Posterior vena cava (tissue), 2 donors: ENCODE measurements around the gene C17orf107. TPM values are rescaled to one million over a fixed set of nuclear protein-coding genes. Genes with fewer than 3 reads are reported as not detected.
"Not testable (repeated sequence)": the region's sequence is repeated elsewhere in the genome, so short reads cannot be mapped to it uniquely, and the experiment has no call there.

Experiments used
- DNase-seq: peaks from one replicate; pipeline ENCODE4 v3.0.0-alpha.2; 2020; ENCODE audit warnings: low spot score
- intact Hi-C, 2 donors: fragments of 100-400 bp; cut with DNase I; formaldehyde crosslinking; loops; one replicate each; pipeline versions ENCODE4 v1.14.1 to v1.14.2; 2022 to 2023
- total RNA-seq, 2 donors: library from RNA; stranded (reverse); fragmentation: NEBNext Ultra II Directional; extraction: Animal tissue kit (Norgen Biotek cat#: 25700); gene quantifications; one replicate each; pipeline ENCODE4 v1.2.1, GENCODE V29; 2021
- donor health status: DM: yes; HTN: yes; CAD: no.
- donor health status: DM: yes; HTN: yes; CAD: no.

Gene C17orf107
- total RNA-seq, 2 donors from 2014 or later, result 1.00 to 1.3 TPM

DNA sequence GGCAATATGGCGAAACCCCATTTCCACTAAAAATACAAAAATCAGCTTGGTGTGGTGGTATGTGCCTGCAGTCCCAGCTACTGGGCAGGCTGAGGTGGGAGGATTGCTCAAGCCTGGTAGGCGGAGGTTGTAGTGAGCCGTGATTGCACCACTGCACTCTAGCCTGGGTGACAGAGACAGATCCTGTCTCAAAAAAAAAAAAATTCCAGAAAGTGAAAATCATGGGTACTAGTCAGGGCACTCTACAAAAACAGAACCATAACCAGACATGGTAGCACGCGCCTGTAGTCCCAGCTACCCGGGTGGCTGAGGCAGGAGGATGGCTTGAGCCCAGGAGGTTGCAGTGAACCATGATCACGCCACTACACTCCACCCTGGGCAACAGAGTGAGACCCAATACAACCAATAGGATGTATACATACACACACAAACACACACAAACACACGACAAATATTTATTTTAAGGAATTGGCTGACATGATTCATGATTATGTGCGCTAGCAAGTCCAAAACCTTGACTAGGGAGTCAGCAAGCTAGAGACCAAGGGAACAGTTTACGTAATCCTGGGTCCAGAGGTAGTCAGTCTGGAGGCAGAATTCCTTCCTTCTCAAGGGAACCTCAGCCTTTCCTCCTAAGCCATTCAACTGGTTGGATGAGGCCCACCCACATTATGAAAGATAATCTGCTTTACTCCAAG is 21.2 kb downstream of the C17orf107 start:
- intact Hi-C loops, result no loop called here
- DNase-seq, result no peak

DNA sequence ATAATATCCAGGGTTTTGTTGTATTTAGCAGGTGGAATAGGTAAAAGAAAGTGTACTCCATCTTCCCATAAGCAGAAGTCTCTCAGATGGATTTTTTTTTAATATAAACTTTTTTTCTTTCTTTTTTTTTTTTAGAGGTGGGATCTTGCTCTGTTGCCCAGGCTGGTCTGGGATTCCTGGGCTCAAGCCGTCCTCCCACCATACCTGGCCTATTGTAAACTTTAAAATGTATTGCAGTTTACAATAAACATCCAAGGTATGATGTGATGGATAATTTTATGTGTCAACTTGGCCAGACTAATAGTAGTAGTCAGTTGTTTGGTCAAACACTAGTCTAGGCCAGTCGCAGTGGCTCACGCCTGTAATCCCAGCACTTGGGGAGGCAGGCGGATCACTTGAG is 22.0 kb downstream of the C17orf107 start:
- DNase-seq, result no peak
- intact Hi-C loops, result no loop called here

DNA sequence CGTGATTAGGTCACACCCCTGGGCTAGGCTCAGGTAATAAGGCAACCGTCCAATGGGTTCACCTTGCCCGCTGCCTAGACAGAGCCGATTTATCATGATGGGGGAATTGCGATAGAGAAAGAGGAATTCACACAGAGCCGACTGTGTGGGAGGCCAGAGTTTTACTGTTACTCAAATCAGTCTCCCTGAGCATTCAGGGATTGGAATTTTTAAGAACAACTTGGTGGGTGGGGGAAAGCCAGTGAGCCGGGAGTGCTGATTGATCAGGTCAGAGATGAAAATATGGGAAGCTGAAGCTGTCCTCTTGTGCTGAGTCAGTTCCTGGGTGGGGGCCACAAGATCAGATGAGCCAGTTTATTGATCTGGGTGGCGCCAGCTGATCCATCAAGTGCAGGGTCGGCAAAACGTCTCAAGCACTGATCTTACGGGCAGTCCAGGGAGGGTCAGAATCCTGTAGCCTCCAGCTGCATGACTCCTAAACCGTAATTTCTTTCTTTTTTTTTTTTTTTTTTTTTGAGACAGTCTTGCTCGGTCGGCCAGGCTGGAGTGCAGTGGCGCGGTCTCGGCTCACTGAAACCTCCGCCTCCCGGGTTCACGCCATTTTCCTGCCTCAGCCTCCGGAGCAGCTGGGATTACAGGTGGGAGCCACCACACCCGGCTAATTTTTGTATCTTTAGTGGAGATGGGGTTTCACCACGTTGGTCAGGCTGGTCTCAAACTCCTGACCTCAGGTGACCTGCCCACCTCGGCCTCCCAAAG is 27.4 kb downstream of the C17orf107 start:
- intact Hi-C loops, DNase-seq: not testable (repeated sequence)

DNA sequence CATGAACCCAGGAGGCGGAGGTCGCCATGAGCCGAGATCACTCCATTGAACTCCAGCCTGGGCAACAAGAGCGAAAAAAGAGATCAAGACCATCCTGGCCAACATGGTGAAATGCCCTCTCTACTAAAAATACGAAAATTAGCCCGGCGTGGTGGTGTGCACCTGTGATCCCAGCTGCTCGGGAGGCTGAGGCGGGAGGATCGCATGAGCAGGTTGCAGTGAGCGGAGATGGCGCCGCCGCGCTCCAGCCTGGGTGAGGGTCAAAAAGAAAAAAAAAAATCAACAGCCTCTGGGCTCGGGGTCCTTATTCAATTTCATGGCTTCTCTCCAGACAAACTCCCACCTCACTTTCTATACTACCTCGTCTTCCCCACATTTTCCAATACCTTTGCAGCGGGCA is 29.5 kb downstream of the C17orf107 start:
- intact Hi-C loops, result no loop called here

DNA sequence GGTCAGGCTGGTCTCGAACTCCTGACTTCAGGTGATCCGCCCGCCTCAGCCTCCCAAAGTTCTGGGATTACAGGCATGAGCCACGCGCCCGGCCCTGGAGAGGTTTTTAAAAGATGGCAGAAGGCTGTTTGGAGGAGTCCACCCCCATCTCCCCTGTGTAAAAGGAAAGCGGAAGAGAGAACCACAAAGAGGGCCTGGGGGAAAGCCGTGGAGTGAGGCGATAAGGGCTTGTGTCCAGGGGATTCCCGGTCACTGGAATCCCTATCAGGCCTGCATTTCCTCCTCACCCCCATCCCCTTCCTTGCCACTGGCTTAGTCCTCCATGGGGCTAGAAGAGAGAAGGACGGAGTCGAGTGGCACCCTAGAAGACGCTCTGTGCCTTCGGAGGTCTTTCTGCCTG is 32.6 kb downstream of the C17orf107 start, which contains the start of gene GP1BA:
GP1BA (plus strand) TSS at position 315 of the 400 bp plus-strand sequence. CDS start 328 bp downstream, outside the sequence.
- intact Hi-C loops, result loop anchor here in 1 of 2 donors (5.0 kb wide), 1 partner anchor 1185 kb away; no protein-coding TSS in a partner anchor
- DNase-seq, result no peak

More for the DNA sequence above, 29.5 kb downstream of the C17orf107 start:
- no peak for DNase-seq

DNA sequence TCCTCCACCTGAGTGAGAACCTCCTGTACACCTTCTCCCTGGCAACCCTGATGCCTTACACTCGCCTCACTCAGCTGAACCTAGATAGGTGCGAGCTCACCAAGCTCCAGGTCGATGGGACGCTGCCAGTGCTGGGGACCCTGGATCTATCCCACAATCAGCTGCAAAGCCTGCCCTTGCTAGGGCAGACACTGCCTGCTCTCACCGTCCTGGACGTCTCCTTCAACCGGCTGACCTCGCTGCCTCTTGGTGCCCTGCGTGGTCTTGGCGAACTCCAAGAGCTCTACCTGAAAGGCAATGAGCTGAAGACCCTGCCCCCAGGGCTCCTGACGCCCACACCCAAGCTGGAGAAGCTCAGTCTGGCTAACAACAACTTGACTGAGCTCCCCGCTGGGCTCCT is 33.4 kb downstream of the C17orf107 start:
- intact Hi-C loops, result loop anchor here in 1 of 2 donors (5.0 kb wide), 1 partner anchor 1185 kb away; no protein-coding TSS in a partner anchor
- DNase-seq, result no peak

DNA sequence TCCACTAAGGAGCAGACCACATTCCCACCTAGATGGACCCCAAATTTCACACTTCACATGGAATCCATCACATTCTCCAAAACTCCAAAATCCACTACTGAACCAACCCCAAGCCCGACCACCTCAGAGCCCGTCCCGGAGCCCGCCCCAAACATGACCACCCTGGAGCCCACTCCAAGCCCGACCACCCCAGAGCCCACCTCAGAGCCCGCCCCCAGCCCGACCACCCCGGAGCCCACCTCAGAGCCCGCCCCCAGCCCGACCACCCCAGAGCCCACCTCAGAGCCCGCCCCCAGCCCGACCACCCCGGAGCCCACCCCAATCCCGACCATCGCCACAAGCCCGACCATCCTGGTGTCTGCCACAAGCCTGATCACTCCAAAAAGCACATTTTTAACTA is 34.3 kb downstream of the C17orf107 start:
- no peak for DNase-seq
- intact Hi-C loops, result loop anchor here in 1 of 2 donors (5.0 kb wide), 1 partner anchor 1186 kb away; no protein-coding TSS in a partner anchor

DNA sequence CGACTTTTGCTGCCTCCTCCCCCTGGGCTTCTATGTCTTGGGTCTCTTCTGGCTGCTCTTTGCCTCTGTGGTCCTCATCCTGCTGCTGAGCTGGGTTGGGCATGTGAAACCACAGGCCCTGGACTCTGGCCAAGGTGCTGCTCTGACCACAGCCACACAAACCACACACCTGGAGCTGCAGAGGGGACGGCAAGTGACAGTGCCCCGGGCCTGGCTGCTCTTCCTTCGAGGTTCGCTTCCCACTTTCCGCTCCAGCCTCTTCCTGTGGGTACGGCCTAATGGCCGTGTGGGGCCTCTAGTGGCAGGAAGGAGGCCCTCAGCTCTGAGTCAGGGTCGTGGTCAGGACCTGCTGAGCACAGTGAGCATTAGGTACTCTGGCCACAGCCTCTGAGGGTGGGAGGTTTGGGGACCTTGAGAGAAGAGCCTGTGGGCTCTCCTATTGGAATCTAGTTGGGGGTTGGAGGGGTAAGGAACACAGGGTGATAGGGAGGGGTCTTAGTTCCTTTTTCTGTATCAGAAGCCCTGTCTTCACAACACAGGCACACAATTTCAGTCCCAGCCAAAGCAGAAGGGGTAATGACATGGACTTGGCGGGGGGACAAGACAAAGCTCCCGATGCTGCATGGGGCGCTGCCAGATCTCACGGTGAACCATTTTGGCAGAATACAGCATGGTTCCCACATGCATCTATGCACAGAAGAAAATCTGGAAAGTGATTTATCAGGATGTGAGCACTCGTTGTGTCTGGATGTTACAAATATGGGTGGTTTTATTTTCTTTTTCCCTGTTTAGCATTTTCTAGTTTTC is 35.0 kb downstream of the C17orf107 start:
- DNase-seq, result no peak
- intact Hi-C loops, result loop anchor here in 1 of 2 donors (5.0 kb wide), 1 partner anchor 1187 kb away; no protein-coding TSS in a partner anchor

DNA sequence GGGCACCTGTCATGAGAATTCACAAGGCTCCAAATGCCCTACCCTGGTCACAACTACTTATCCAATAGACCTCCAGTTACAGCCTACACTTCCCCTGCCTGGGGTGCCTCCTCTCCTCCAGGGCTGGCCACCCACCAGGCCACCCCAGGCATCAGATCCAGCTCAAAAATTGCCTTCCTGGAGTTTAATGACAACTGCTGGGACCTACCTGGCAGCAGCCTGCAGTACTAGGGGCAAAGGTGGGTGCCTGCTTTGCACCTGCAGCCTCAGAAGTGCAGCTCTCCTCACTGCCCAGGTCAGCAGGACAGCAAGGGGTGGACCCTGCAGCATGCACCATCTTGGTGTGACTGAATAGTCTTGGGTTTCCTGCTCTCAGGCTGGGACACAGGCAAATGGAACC is 36.3 kb downstream of the C17orf107 start:
- intact Hi-C loops, result no loop called here

DNA sequence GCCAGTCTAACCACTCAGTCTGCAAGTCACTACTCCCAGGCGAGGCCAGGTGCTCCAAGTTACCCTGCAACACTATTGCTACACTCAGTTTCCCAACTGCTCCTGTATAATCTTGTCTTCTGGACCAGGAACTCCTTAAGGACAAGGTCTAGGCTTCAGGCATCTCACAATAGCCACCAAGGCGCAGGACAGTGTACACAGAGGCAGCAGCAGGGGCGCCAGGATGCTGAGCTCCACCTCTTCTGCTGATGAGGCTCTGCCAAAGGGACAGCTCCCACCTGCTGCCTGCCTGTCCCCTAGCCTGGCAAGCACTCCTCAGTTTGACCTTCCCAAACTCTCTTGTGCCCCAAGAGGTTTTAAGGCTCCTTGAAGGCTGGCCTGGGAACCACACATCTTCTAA is 37.1 kb downstream of the C17orf107 start:
- intact Hi-C loops, result no loop called here
- no peak for DNase-seq

More for the DNA sequence above, 36.3 kb downstream of the C17orf107 start:
- no peak for DNase-seq

DNA sequence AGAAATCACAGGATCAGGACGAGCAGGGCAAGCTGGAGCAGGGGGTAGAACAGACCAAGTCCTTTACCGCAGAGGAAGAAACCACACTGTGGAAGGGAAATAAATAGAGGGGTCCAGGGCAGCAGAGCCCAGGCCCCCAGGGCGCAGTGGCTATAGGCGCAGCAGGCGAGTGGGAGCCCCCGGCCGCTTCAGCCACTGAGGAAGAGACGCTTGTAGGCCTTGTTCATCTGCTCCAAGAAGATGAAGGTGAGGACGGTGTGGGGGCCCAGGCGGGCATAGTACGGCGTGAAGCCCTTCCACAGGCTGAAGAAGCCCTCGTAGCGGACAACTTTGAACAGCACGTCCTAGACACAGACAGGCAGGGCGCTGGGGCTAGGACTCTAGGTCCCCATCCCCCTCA is 38.2 kb downstream of the C17orf107 start:
- intact Hi-C loops, result no loop called here
- no peak for DNase-seq

DNA sequence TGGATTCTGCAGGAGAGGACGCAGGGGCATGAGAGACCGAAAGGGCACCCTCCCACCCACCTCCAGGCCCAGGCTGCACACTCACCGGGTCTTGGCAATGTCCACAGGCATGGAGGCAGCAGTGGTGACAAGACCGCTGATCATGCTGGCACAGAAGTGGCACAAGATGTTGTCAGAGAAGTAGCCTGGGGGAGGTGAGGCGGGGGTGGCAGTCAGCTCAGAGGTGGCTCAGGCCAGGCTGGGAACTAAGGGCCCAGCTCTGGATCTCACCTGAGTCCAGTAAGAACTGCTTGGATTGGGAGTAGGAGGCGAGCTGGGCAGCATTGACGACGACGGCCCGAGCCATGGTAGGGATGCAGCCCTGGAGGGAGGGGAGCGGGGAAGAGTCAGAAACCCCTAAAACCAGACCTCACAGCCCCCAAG is 38.7 kb downstream of the C17orf107 start:
- DNase-seq, result no peak
- intact Hi-C loops, result no loop called here

DNA sequence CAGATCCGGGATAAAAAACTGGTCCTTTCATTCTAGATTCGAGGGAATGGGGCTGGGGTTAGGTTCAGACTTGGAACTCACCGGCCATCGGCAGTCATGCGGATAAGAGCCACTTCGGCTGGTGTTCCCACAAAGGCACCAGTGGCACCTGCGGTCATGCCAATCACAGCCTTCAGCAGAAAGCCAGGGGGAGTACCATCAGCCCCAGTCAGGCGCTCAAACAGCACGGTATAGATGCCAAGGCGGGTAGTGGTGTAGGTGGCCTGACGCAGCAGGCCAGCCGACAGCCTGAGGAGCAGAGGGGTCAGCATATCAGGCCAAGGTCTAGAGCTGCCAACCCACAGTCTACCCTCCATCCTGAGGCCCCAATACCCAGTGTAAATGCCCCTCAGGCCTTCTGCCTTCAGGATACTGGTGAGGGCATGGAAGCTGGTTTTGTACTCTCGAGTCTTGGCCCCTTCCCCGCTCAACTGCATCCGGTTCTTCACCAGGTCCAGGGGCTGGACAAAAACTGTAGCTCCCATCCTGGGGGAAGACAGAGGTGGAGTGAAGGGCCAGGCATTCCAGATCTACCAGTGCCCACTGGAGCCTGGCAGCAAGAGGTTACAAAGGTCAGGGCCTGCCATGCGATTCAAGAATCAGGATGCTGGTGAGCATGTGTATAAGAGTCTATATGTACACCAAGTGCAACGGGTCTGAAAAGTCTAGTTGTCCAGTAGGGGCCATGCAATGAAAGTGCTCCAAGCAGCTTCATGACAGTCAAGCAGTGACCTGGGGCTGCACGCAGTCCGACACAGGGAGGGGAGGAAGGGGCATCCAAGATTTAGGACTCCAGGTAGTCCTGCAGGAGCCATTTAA is 39.6 kb downstream of the C17orf107 start:
- intact Hi-C loops, result no loop called here
- DNase-seq, result no peak

DNA sequence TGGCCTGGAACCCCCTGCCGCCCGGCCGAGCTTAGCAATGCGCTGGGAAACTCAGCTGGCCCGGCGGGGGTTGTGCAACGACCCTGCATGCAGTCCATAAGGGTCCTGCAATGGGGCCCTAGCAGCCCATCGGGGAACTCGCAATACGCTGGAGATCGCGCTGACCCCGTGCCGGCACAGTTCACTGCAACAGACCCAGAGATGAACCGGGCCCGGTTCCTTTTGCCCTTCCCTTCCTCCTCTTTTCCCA is 40.1 kb downstream of the C17orf107 start:
- DNase-seq, result no peak
- intact Hi-C loops, result no loop called here

DNA sequence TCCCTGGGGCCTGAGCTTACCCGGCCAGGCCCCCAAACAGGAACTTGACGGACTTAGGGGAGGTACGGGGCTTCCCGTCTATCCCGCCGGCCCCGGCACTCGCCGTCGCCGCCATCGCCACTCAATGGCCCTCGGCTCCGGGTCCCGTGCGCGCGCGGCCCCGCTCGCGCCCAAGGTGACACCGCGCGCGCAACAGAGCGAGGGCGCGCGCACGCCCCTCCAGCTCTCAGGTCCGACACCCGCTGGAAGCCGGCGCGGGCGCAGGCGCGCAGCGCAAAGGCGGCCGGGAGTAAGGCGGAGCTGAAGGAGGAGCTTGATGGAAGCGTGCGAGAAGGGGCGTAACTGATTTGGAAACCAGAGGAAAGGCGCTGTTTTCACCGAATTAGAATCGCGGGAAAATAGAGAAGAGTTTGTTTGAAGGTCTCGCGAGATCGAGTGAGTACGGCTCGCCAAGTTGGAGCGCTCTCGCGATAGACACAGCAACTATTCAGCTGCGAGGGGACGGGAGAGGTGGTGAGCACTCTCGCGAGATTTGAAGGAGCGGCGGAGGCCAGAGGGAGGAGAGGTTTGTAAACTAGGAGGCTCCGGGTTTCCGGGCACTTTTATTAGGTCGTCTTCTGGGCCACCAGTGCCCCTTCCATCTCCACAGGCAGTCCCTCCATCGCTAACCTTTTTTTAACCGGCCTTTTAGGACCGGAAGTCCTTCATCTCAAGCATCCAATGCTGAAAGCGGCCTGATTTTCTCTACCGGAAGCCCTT is 40.6 kb downstream of the C17orf107 start, which contains the start of the genes RNF167 and SLC25A11:
RNF167 (plus strand) TSS at position 473 of the 759 bp plus-strand sequence. CDS start 642 bp downstream, outside the sequence.
SLC25A11 (minus strand) TSS at position 251 of the 759 bp plus-strand sequence; CDS start at position 115, 136 bp downstream.
- intact Hi-C loops, result no loop called here
- DNase-seq, result peak; percentile 99

DNA sequence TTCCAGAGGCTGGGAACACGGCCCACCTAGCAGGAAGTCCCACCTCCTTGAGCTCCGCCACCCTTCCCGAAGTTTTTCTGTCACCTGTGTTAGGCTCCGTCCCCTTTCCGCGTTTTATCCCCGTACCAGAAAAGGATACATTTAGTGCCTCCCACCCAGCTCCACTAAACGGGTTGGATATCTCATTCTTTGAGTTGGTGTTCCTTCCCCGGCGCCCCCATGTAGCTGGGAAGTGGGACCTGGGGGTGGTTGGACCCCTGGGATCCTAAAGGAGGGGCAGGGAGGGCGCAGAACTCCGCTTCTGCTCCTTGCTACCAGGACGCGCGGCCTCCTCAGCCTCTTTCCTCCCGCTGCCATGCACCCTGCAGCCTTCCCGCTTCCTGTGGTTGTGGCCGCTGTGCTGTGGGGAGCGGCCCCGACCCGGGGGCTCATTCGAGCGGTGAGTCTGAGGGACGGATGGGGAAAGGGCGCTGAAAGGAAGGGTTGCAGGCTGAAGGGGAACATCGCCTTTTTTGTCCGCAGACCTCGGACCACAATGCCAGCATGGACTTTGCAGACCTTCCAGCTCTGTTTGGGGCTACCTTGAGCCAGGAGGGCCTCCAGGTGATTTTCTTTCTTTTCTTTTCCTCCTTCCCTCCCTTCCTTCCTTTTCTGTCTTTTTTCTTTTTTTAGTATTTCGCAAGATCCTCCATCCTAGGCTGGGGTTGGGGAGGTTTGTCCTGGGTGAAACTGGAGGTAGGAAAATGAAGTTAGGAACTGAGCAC is 41.4 kb downstream of the C17orf107 start:
- intact Hi-C loops, result no loop called here
- no peak for DNase-seq

DNA sequence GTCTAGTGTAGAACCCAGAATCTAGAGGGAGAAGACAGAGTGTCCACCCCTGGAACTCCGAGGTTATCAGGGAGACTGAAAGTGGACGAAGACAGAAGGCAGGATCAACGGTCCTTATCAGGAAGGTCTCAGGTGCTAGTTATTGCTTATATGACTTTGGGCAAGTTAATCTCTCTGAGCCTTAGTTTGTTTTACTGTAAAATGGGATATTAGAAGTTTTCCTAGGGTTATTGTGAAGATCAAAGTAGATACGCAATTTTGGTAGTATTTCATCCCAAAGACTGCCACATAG is 41.9 kb downstream of the C17orf107 start:
- intact Hi-C loops, result no loop called here
- no peak for DNase-seq
